WTC11 (cell line): ENCODE results near the gene XIRP2.
"Not testable (repeated sequence)": the region's sequence is repeated elsewhere in the genome, so short reads cannot be mapped to it uniquely, and the experiment has no call there.

ENCODE experiments used
- ATF1 ChIP-seq: sonication (generic); formaldehyde crosslinking; IDR thresholded peaks from 2 replicates; pipeline ENCODE4 v1.8.1; 2023; ENCODE audit warnings: mild to moderate bottlenecking, moderate library complexity, missing genetic modification reagents
- CREM ChIP-seq: sonication (generic); formaldehyde crosslinking; IDR thresholded peaks from 2 replicates; pipeline ENCODE4 v1.8.1; 2022; ENCODE audit warnings: mild to moderate bottlenecking, missing genetic modification reagents, moderate library complexity
- CTCF ChIP-seq: fragments of 200-600 bp; IDR thresholded peaks from 2 replicates; pipeline ENCODE4 v1.8.0; 2022; ENCODE audit warnings: antibody characterized with exemption
- E2F5 ChIP-seq: sonication (generic); formaldehyde crosslinking; IDR thresholded peaks from 2 replicates; pipeline ENCODE4 v1.8.1; 2022; ENCODE audit warnings: mild to moderate bottlenecking, moderate library complexity, missing genetic modification reagents
- ERG ChIP-seq: fragments of 250-450 bp; sonication (Bioruptor Pico); IDR thresholded peaks from 2 replicates; pipeline ENCODE4 v1.8.0; 2021; ENCODE audit warnings: mild to moderate bottlenecking
- FOXK1 ChIP-seq: sonication (generic); formaldehyde crosslinking; IDR thresholded peaks from 2 replicates; pipeline ENCODE4 v1.8.0; 2022; ENCODE audit warnings: mild to moderate bottlenecking, moderate library complexity, missing genetic modification reagents
- HMGXB4 ChIP-seq: sonication (generic); formaldehyde crosslinking; IDR thresholded peaks from 2 replicates; pipeline ENCODE4 v1.8.1; 2023; ENCODE audit warnings: mild to moderate bottlenecking, moderate library complexity, missing genetic modification reagents
- IRF1 ChIP-seq: sonication (generic); formaldehyde crosslinking; IDR thresholded peaks from 2 replicates; pipeline ENCODE4 v1.8.0; 2023; ENCODE audit warnings: missing genetic modification reagents
- JAZF1 ChIP-seq: fragments of 250-450 bp; sonication (Bioruptor Pico); IDR thresholded peaks from 2 replicates; pipeline ENCODE4 v1.9.0; 2021; ENCODE audit warnings: moderate library complexity, mild to moderate bottlenecking, inconsistent platforms
- RELA ChIP-seq: sonication (generic); formaldehyde crosslinking; IDR thresholded peaks from 2 replicates; pipeline ENCODE4 v1.8.1; 2022; ENCODE audit warnings: missing genetic modification reagents, mild to moderate bottlenecking, borderline replicate concordance
- SMAD4 ChIP-seq: sonication (generic); formaldehyde crosslinking; IDR thresholded peaks from 2 replicates; pipeline ENCODE4 v1.8.0; 2022; ENCODE audit warnings: mild to moderate bottlenecking, missing genetic modification reagents
- ZNF121 ChIP-seq: sonication (generic); formaldehyde crosslinking; IDR thresholded peaks from 2 replicates; pipeline ENCODE4 v1.8.0; 2023; ENCODE audit warnings: missing genetic modification reagents

- TF ChIP-seq CTCF; ZNF121 (CRISPR knock-in tag); RELA (CRISPR knock-in tag); ERG (CRISPR knock-in tag); IRF1 (CRISPR knock-in tag); CREM; E2F5 (CRISPR knock-in tag); SMAD4 (CRISPR knock-in tag); HMGXB4 (CRISPR knock-in tag); JAZF1 (CRISPR knock-in tag); FOXK1 (CRISPR knock-in tag); ATF1 (CRISPR knock-in tag): not testable (repeated sequence)
Observed at GRCh38 chr2:167034976-167035375, 146.7 kb downstream of the XIRP2 start.
